SK-N-MC (cell line): ENCODE measurements around the gene MRPL17.

Experiments
- EZH2 ChIP-seq: fragments of 200-600 bp; sonication (generic); IDR thresholded peaks from one replicate; pipeline ENCODE4 v1.6.1; 2017; ENCODE audit warnings: antibody characterized with exemption
- FOXP2 ChIP-seq: optimal IDR thresholded peaks from 2 replicates; pipeline ENCODE3; 2011; ENCODE audit warnings: mild to moderate bottlenecking, moderate library complexity; ENCODE audit not compliant: insufficient read depth; ENCODE audit errors: extremely low read length, control extremely low read depth
- POLR2AphosphoS5 ChIP-seq: IDR thresholded peaks from 2 replicates; pipeline ENCODE4 v1.6.1; 2012; ENCODE audit warnings: mild to moderate bottlenecking, low read depth, low read length, borderline replicate concordance

GRCh38 chr11:6681505-6681904 lies 1.6 kb downstream of the MRPL17 start:
- no peak for TF ChIP-seq POLR2AphosphoS5
- TF ChIP-seq EZH2 = no peak
- no peak for TF ChIP-seq FOXP2
